ENCODE measurements around the gene SMPD3.

GRCh38 chr16:68377667-68378393 lies 70.5 kb downstream of the SMPD3 start:
- TF ChIP-seq CTCF (IDR thresholded peaks at IDR 0.05) (no peak), POLR2AphosphoS5 (IDR thresholded peaks at IDR 0.05) (no peak)

All from sigmoid colon (tissue), 4 donors.